ENCODE data around the gene TBC1D24.

Gene TBC1D24

GRCh38 chr16:2513405-2514332 is 38.7 kb downstream of the TBC1D24 start, which contains the start of gene ATP6V0C:
Gene ATP6V0C, plus strand, starts transcription at chr16:2513952. Its CDS starts 152 bp downstream, at chr16:2514104.
- Mint-ChIP-seq H3K9me3 (peaks cover 0 to 3% of the 10 kb centered on the region in 2 donors), H3K4me1 (peaks cover 59 to 90% of the 10 kb centered on the region in 2 donors), H3K4me3 (peak within 1 kb of the TSS; percentile 96 to 99), H3K27me3 (no peaks in the 10 kb centered on the region), H3K36me3 (peaks cover 17 to 26% of the 10 kb centered on the region in 2 donors), H3K27ac (peak within 1 kb of the TSS; percentile 98)
- DNase-seq (peak; percentile 86), ATAC-seq (replicated peaks) (peak; percentile 81 to 90)

- H3K4me1 Mint-ChIP-seq, result peaks cover 64 to 90% of the 10 kb centered on the region in 2 donors
- H3K4me3 Mint-ChIP-seq, result peak overlapping the region; percentile 96 to 99
- peak overlapping the region; percentile 98 for H3K27ac Mint-ChIP-seq
- peaks cover 17 to 31% of the 10 kb centered on the region in 2 donors for H3K36me3 Mint-ChIP-seq
- peaks cover 0 to 3% of the 10 kb centered on the region in 2 donors for H3K9me3 Mint-ChIP-seq
- ATAC-seq (replicated peaks) (peak; percentile 19 to 22), DNase-seq (no peak)
- no peaks in the 10 kb centered on the region for H3K27me3 Mint-ChIP-seq
These were observed 39.6 kb downstream of the TBC1D24 start for GRCh38 chr16:2514333-2515179.

- Mint-ChIP-seq H3K27me3 (no peaks in the 10 kb centered on the region), H3K36me3 (peaks cover 21 to 37% of the 10 kb centered on the region in 2 donors), H3K27ac (peak overlapping the region; percentile 98), H3K9me3 (peaks cover 0 to 3% of the 10 kb centered on the region in 2 donors), H3K4me3 (peak overlapping the region; percentile 96 to 99), H3K4me1 (peaks cover 61 to 89% of the 10 kb centered on the region in 2 donors)
- ATAC-seq (replicated peaks) (no peak), DNase-seq (no peak)
These were observed 40.4 kb downstream of the TBC1D24 start for GRCh38 chr16:2515180-2515851.

- Mint-ChIP-seq H3K9me3 (peaks cover 0 to 3% of the 10 kb centered on the region in 2 donors), H3K4me3 (peak overlapping the region; percentile 96 to 99), H3K27ac (peak overlapping the region; percentile 98), H3K4me1 (peaks cover 57 to 86% of the 10 kb centered on the region in 2 donors), H3K27me3 (no peaks in the 10 kb centered on the region), H3K36me3 (peaks cover 28 to 45% of the 10 kb centered on the region in 2 donors)
- DNase-seq (no peak), ATAC-seq (replicated peaks) (no peak)
These were observed 41.7 kb downstream of the TBC1D24 start for GRCh38 chr16:2516391-2517240.

- Mint-ChIP-seq H3K9me3 (no peaks in the 10 kb centered on the region), H3K27me3 (no peaks in the 10 kb centered on the region), H3K27ac (peak overlapping the region; percentile 76), H3K4me3 (no peak overlapping the region), H3K4me1 (peaks cover 47 to 74% of the 10 kb centered on the region in 2 donors), H3K36me3 (peaks cover 28 to 46% of the 10 kb centered on the region in 2 donors)
- ATAC-seq (replicated peaks) (no peak), DNase-seq (no peak)
These were observed 43.2 kb downstream of the TBC1D24 start for GRCh38 chr16:2517954-2518605.

GRCh38 chr16:2518823-2519710 is 44.1 kb downstream of the TBC1D24 start:
- ATAC-seq (replicated peaks), result no peak
- peak overlapping the region; percentile 82 to 88 for H3K4me3 Mint-ChIP-seq
- peaks cover 35 to 52% of the 10 kb centered on the region in 2 donors for H3K36me3 Mint-ChIP-seq
- H3K27me3 Mint-ChIP-seq, result no peaks in the 10 kb centered on the region
- no peaks in the 10 kb centered on the region for H3K9me3 Mint-ChIP-seq
- peaks cover 50 to 81% of the 10 kb centered on the region in 2 donors for H3K4me1 Mint-ChIP-seq
- H3K27ac Mint-ChIP-seq, result peak overlapping the region; percentile 92
- no peak for DNase-seq

GRCh38 chr16:2519711-2520080 is 44.8 kb downstream of the TBC1D24 start:
- Mint-ChIP-seq H3K9me3 (no peaks in the 10 kb centered on the region), H3K27ac (peak overlapping the region; percentile 92), H3K4me1 (peaks cover 53 to 84% of the 10 kb centered on the region in 2 donors), H3K36me3 (peaks cover 39 to 56% of the 10 kb centered on the region in 2 donors), H3K4me3 (peak overlapping the region; percentile 82 to 88), H3K27me3 (no peaks in the 10 kb centered on the region)
- DNase-seq (no peak), ATAC-seq (replicated peaks) (no peak)

- H3K27ac Mint-ChIP-seq, result peak within 1 kb of the TSS; percentile 96
- DNase-seq, result peak; percentile 78
- peaks cover 50 to 78% of the 10 kb centered on the region in 2 donors for H3K4me1 Mint-ChIP-seq
- peak within 1 kb of the TSS; percentile 88 to 91 for H3K4me3 Mint-ChIP-seq
- no peaks in the 10 kb centered on the region for H3K27me3 Mint-ChIP-seq
- H3K36me3 Mint-ChIP-seq, result peaks cover 39 to 58% of the 10 kb centered on the region in 2 donors
- peak; percentile 75 to 82 for ATAC-seq (replicated peaks)
- H3K9me3 Mint-ChIP-seq, result no peaks in the 10 kb centered on the region
These were observed 45.3 kb downstream of the TBC1D24 start, which contains the start of gene AMDHD2 for GRCh38 chr16:2520097-2520783. Gene AMDHD2, plus strand, starts transcription at chr16:2520371. Its CDS starts 88 bp downstream, at chr16:2520459.

- peak overlapping the region; percentile 96 for H3K27ac Mint-ChIP-seq
- peaks cover 37 to 58% of the 10 kb centered on the region in 2 donors for H3K36me3 Mint-ChIP-seq
- peaks cover 43 to 71% of the 10 kb centered on the region in 2 donors for H3K4me1 Mint-ChIP-seq
- H3K9me3 Mint-ChIP-seq, result no peaks in the 10 kb centered on the region
- H3K27me3 Mint-ChIP-seq, result no peaks in the 10 kb centered on the region
- DNase-seq (peak; percentile 62), ATAC-seq (replicated peaks) (peak; percentile 83 to 86)
- H3K4me3 Mint-ChIP-seq, result peak overlapping the region; percentile 88 to 91
These were observed 46.0 kb downstream of the TBC1D24 start for GRCh38 chr16:2520784-2521531.

GRCh38 chr16:2523801-2524231 is 48.9 kb downstream of the TBC1D24 start:
- DNase-seq (no peak), ATAC-seq (replicated peaks) (no peak)
- peak overlapping the region; percentile 65 for H3K27ac Mint-ChIP-seq
- H3K4me3 Mint-ChIP-seq, result no peak overlapping the region
- H3K4me1 Mint-ChIP-seq, result peaks cover 24 to 42% of the 10 kb centered on the region in 2 donors
- H3K9me3 Mint-ChIP-seq, result no peaks in the 10 kb centered on the region
- H3K27me3 Mint-ChIP-seq, result no peaks in the 10 kb centered on the region
- peaks cover 43 to 56% of the 10 kb centered on the region in 2 donors for H3K36me3 Mint-ChIP-seq

Measured in stimulated activated naive B cell treated with anti-CD40 and anti-IgM and Interleukin-4, amounts not matched to agents 10 μg/mL and 1 μg/mL and 100 μg/mL, for 72 hours (primary cell).